GM13977 (cell line): ENCODE measurements around the gene OR12D2.
"Not testable (repeated sequence)": the region's sequence is repeated elsewhere in the genome, so short reads cannot be mapped to it uniquely, and the experiment has no call there.

Experiments
- DNase-seq: peaks from one replicate; pipeline ENCODE4 v3.0.0; 2012; ENCODE audit warnings: low spot score
- CTCF ChIP-seq: IDR thresholded peaks from 2 replicates; pipeline ENCODE4 v1.5.1; 2012; ENCODE audit warnings: mild to moderate bottlenecking, control low read depth; ENCODE audit not compliant: insufficient read depth; ENCODE audit errors: extremely low read depth, missing control alignments
- in situ Hi-C: fragments of 300-500 bp; cut with MboI; formaldehyde crosslinking; loops from one replicate; pipeline ENCODE4 v1.12.0; 2022; ENCODE audit warnings: low sequenced_read_pairs, low pct_unique_long_range_greater_than_20kb, mixed read lengths, inconsistent platforms; ENCODE audit not compliant: unreplicated experiment

Gene OR12D2

GRCh38 chr6:29395331-29395730, at the start of gene OR12D2:
OR12D2 (plus strand) TSS chr6:29395631; CDS start chr6:29396700, 1,069 bp downstream.
- TF ChIP-seq CTCF = no peak
- DNase-seq = no peak
- in situ Hi-C loops = no loop called here

GRCh38 chr6:29349348-29349747, 46.1 kb upstream of the OR12D2 start:
- DNase-seq, in situ Hi-C loops: not testable (repeated sequence)

- no peak for TF ChIP-seq CTCF
Measured at GRCh38 chr6:29354980-29355379, 40.5 kb upstream of the OR12D2 start.

GRCh38 chr6:29355603-29356002, 39.8 kb upstream of the OR12D2 start:
- no peak for DNase-seq
- in situ Hi-C loops = no loop called here
- TF ChIP-seq CTCF = no peak

More at GRCh38 chr6:29354980-29355379, 40.5 kb upstream of the OR12D2 start:
- no peak for DNase-seq
- in situ Hi-C loops = no loop called here

- in situ Hi-C loops = no loop called here
- DNase-seq = no peak
- no peak for TF ChIP-seq CTCF
Measured at GRCh38 chr6:29368765-29369164, 26.7 kb upstream of the OR12D2 start, which contains the start of gene OR5V1. OR5V1 (minus strand) TSS chr6:29368865; CDS start chr6:29356195, 12,670 bp downstream.

GRCh38 chr6:29375191-29375590, 20.2 kb upstream of the OR12D2 start, which contains the start of gene OR12D3:
OR12D3 (minus strand) TSS chr6:29375291; CDS start chr6:29375287, 4 bp downstream.
- in situ Hi-C loops = no loop called here
- no peak for TF ChIP-seq CTCF

GRCh38 chr6:29376003-29376402, 19.4 kb upstream of the OR12D2 start:
- no peak for TF ChIP-seq CTCF
- in situ Hi-C loops = no loop called here
- DNase-seq = peak; percentile 25

More at GRCh38 chr6:29375191-29375590, 20.2 kb upstream of the OR12D2 start, which contains the start of gene OR12D3:
- DNase-seq = no peak
